SK-N-SH treated with all-trans-retinoic acid at 6 μM for 48 hours (cell line): ENCODE data around the gene AKAP17A.

ENCODE experiments used
- ISL1 ChIP-seq: fragments of 250-450 bp; sonication (Bioruptor Pico); IDR thresholded peaks from 2 replicates; pipeline ENCODE4 v2.1.2; 2022; ENCODE audit warnings: mild to moderate bottlenecking, moderate library complexity
- PPARA ChIP-seq: fragments of 250-450 bp; sonication (Bioruptor Pico); IDR thresholded peaks from 2 replicates; pipeline ENCODE4 v1.5.0; 2020; ENCODE audit warnings: mild to moderate bottlenecking, borderline replicate concordance
- RARB ChIP-seq: fragments of 250-450 bp; sonication (Bioruptor Pico); IDR thresholded peaks from 2 replicates; pipeline ENCODE4 v1.8.0; 2021; ENCODE audit warnings: mild to moderate bottlenecking, moderate library complexity
- SNAI2 ChIP-seq: fragments of 250-450 bp; sonication (Bioruptor Pico); IDR thresholded peaks from 2 replicates; pipeline ENCODE4 v1.5.0; 2020; ENCODE audit warnings: mild to moderate bottlenecking, moderate library complexity
- TOX ChIP-seq: fragments of 250-450 bp; sonication (Bioruptor Pico); IDR thresholded peaks from 2 replicates; pipeline ENCODE4 v1.8.0; 2021; ENCODE audit warnings: mild to moderate bottlenecking, moderate library complexity, borderline replicate concordance
- TF ChIP-seq, protein P1 (sequence below): fragments of 250-450 bp; sonication (Bioruptor Pico); IDR thresholded peaks from 2 replicates; pipeline ENCODE4 v1.8.0; 2020; ENCODE audit warnings: mild to moderate bottlenecking, moderate library complexity, borderline replicate concordance

DNA sequence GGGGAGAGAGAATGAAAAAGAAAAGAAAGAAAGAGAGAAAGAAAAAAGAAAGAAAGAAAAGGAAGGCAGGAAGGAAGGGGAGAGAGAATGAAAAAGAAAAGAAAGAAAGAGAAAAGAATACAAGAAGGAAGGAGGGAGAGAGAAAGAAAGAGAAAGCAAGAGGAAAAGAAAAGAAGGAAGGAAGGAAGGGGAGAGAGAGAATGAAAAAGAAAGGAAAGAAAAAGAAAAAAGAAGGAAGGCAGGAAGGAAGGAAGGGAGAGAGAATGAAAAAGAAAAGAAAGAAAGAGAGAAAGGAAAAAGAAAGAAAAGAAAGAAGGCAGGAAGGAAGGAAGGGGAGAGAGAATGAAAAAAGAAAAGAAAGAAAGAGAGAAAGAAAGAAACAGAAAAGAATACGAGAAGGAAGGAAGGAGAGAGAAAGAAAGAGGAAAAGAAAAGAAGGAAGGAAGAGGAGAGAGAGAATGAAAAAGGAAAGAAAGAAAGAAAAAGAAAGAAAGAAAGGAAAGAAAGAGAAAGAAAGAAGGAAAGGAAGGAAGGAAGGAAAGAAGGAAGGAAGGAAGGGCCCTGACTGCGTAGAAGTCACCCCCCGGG is 39.4 kb upstream of the AKAP17A start:
- TF ChIP-seq SNAI2 (CRISPR knock-in tag), result no peak
- TF ChIP-seq PPARA, result no peak
- no peak for TF ChIP-seq RARB (CRISPR knock-in tag)
- TF ChIP-seq TOX (CRISPR knock-in tag), result no peak
- no peak for TF ChIP-seq ISL1 (CRISPR knock-in tag)
- TF ChIP-seq, protein P1, sequence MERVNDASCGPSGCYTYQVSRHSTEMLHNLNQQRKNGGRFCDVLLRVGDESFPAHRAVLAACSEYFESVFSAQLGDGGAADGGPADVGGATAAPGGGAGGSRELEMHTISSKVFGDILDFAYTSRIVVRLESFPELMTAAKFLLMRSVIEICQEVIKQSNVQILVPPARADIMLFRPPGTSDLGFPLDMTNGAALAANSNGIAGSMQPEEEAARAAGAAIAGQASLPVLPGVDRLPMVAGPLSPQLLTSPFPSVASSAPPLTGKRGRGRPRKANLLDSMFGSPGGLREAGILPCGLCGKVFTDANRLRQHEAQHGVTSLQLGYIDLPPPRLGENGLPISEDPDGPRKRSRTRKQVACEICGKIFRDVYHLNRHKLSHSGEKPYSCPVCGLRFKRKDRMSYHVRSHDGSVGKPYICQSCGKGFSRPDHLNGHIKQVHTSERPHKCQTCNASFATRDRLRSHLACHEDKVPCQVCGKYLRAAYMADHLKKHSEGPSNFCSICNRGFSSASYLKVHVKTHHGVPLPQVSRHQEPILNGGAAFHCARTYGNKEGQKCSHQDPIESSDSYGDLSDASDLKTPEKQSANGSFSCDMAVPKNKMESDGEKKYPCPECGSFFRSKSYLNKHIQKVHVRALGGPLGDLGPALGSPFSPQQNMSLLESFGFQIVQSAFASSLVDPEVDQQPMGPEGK, result no peak
